Panc1 (cell line): ENCODE measurements around the gene RYR3. TPM values are rescaled to one million over a fixed set of nuclear protein-coding genes. Genes with fewer than 3 reads are reported as not detected.

Experiments
- ATAC-seq: fragments of 200-7000 bp; cut with Tn5 transposase; 2 replicates; pipeline ENCODE4 v1.9.1; 2020; ENCODE audit warnings: mild to moderate bottlenecking, moderate library complexity
- BruUV-seq: library from RNA; stranded (reverse); fragments of 400-500 nt; replicated peaks from 2 replicates; lab custom pipeline; 2021; lab: Mats Ljungman, UMichigan
- CTCF ChIA-PET: fragments of 300-600 bp; sonication (Branson Sonifier 250); formaldehyde crosslinking; loops from one replicate; lab custom pipeline; 2022; ENCODE audit warnings: antibody characterized with exemption; lab: Charles Lee
- POLR2A ChIA-PET: fragments of 300-600 bp; sonication (Branson Sonifier 250); formaldehyde crosslinking; loops from one replicate; lab custom pipeline; 2022; ENCODE audit warnings: antibody characterized with exemption; lab: Charles Lee
- DNase-seq: peaks from one replicate; pipeline ENCODE4 v3.0.0-alpha.2; 2010; ENCODE audit warnings: low read depth, low spot score
- H3K27ac ChIP-seq: 2 replicates; pipeline ENCODE4 v1.5.1; 2011; ENCODE audit warnings: mild to moderate bottlenecking, low read length, inconsistent platforms
- H3K27me3 ChIP-seq: fragments of 200-500 bp; sonication (Bioruptor generic); 2 replicates; pipeline ENCODE4 v1.6.0; 2014; ENCODE audit warnings: low read length, inconsistent platforms; ENCODE audit not compliant: control insufficient read depth, insufficient read depth
- H3K36me3 ChIP-seq: fragments of 200-500 bp; sonication (Bioruptor generic); 2 replicates; pipeline ENCODE4 v1.5.1; 2014; ENCODE audit warnings: inconsistent platforms, mild to moderate bottlenecking, low read length, moderate library complexity; ENCODE audit not compliant: control insufficient read depth, insufficient read depth
- H3K4me1 ChIP-seq: 2 replicates; pipeline ENCODE4 v1.5.1; 2011; ENCODE audit warnings: inconsistent platforms, mild to moderate bottlenecking, low read length, moderate library complexity; ENCODE audit not compliant: control insufficient read depth, insufficient read depth
- H3K4me3 ChIP-seq, 2 experiments: 2 replicates each; pipeline ENCODE4 v1.5.1; 2011 to 2012; ENCODE audit warnings: low read depth in 2 of 2, low read length in 2 of 2, mild to moderate bottlenecking in 2 of 2, inconsistent platforms in 1 of 2, moderate library complexity in 1 of 2
- H3K9me3 ChIP-seq: fragments of 200-500 bp; sonication (Bioruptor generic); 2 replicates; pipeline ENCODE4 v1.5.1; 2014; ENCODE audit warnings: low read depth, mild to moderate bottlenecking, inconsistent platforms, low read length, moderate library complexity; ENCODE audit not compliant: control insufficient read depth, insufficient read depth
- SIN3A ChIP-seq: IDR thresholded peaks from 2 replicates; pipeline ENCODE4 v1.6.1; 2012; ENCODE audit warnings: low read depth, mild to moderate bottlenecking, low read length, moderate library complexity, borderline replicate concordance; ENCODE audit not compliant: insufficient read depth
- in situ Hi-C: cut with HindIII; loops from 2 replicates; pipeline ENCODE4 v1.10.0; 2016; ENCODE audit warnings: low sequenced_read_pairs, low pct_unique_long_range_greater_than_20kb
- intact Hi-C: fragments of 100-400 bp; cut with micrococcal nuclease; formaldehyde crosslinking; loops from one replicate; pipeline ENCODE4 v1.10.0; 2022; ENCODE audit not compliant: unreplicated experiment
- total RNA-seq: library from RNA; stranded (reverse); gene quantifications from one replicate; pipeline ENCODE4 v1.2.1, GENCODE V29; 2021; ENCODE audit not compliant: unreplicated experiment
- TF ChIP-seq, protein P1 (sequence below): fragments of 450-650 bp; IDR thresholded peaks from 2 replicates; pipeline ENCODE4 v1.5.1; 2017; ENCODE audit warnings: mild to moderate bottlenecking
- TF ChIP-seq, protein P2 (sequence below), 2 experiments: IDR thresholded peaks; 2 replicates each; pipeline ENCODE4 v1.6.1; 2011 to 2012; ENCODE audit warnings: low read depth in 2 of 2, control low read depth in 1 of 2, low read length in 1 of 2, mild to moderate bottlenecking in 1 of 2, moderate library complexity in 1 of 2; ENCODE audit not compliant: insufficient read depth in 1 of 2

RYR3 gene
- total RNA-seq, 1 experiment from 2014 or later, result not detected

DNA sequence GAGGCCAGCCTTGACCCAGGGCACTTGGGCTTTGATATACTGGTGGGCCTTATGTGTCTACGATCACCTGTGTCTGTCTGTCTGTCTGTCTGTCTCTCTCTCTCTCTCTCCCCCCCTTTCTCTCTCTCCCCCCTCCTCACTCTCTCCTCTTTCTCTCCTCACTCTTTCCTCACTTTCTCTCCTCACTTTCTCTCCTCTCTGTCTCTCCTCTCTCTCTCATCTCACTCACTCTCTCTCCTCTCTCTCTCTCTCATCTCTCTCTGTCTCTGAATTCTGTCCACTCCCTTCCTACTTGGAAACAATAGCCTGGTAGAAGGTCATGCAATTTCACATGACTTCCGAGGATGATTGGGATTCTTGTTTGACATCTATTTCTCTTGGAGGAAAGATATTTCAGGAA, 388.4 kb downstream of the RYR3 start:
- no peak overlapping the region for H3K27ac ChIP-seq
- H3K4me1 ChIP-seq, result no peaks in the 10 kb centered on the region
- CTCF ChIA-PET, result no interaction called here
- intact Hi-C loops (no loop called here), in situ Hi-C loops (no loop called here)
- TF ChIP-seq, protein P1, sequence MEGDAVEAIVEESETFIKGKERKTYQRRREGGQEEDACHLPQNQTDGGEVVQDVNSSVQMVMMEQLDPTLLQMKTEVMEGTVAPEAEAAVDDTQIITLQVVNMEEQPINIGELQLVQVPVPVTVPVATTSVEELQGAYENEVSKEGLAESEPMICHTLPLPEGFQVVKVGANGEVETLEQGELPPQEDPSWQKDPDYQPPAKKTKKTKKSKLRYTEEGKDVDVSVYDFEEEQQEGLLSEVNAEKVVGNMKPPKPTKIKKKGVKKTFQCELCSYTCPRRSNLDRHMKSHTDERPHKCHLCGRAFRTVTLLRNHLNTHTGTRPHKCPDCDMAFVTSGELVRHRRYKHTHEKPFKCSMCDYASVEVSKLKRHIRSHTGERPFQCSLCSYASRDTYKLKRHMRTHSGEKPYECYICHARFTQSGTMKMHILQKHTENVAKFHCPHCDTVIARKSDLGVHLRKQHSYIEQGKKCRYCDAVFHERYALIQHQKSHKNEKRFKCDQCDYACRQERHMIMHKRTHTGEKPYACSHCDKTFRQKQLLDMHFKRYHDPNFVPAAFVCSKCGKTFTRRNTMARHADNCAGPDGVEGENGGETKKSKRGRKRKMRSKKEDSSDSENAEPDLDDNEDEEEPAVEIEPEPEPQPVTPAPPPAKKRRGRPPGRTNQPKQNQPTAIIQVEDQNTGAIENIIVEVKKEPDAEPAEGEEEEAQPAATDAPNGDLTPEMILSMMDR, result no peak
- H3K9me3 ChIP-seq, result no peaks in the 10 kb centered on the region
- ATAC-seq, result no peak
- H3K36me3 ChIP-seq, result no peaks in the 10 kb centered on the region
- H3K27me3 ChIP-seq, result peaks cover 5% of the 10 kb centered on the region; the same call in 1 of the 2 replicates
- BruUV-seq, result no TSS peak
- no peak overlapping the region for H3K4me3 ChIP-seq
- no peak for DNase-seq
- POLR2A ChIA-PET, result no interaction called here

DNA sequence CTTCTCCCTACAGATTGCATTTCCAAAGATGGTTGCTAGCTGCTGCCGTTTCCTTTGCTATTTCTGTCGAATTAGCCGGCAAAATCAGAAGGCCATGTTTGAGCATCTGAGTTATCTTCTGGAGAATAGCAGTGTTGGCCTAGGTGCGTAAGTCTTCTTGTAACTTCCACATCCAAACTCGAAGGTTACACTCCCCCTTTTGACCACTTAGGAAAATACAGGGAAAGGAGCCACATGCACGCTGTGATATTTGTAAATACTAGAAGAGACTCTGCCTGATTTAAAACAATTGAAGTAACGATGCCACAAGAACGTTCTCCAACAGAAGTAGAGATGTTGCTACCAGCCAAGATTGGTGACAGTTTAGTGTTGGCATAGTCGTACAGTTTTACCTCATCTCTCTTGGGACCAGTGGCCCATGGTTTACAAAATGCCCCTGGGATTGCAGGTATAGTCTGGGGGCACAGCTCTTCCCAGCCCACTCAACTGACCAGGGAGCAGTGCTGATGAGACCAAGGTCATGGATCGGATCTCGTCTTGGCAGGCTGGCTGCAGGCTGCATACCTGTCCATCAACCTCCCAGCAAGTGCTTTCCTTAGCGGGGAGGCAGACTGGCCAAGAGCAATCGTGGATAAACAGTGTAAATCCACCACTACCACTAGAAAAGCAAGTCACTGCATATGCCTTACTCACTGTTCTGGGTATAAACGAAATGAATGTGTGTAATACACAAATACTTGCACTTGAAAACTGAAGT, 389.1 kb downstream of the RYR3 start:
- DNase-seq (no peak), ATAC-seq (no peak)
- intact Hi-C loops, result loop anchor here (1.0 to 10.0 kb wide), 3 partner anchors 175 to 468 kb away; no protein-coding TSS in a partner anchor
- in situ Hi-C loops, result no loop called here
- Histone ChIP-seq H3K9me3 (no peaks in the 10 kb centered on the region), H3K4me3 (no peak overlapping the region), H3K36me3 (no peaks in the 10 kb centered on the region), H3K27me3 (peaks cover 5% of the 10 kb centered on the region; the same call in 1 of the 2 replicates), H3K4me1 (no peaks in the 10 kb centered on the region), H3K27ac (no peak overlapping the region)
- TF ChIP-seq, protein P2, sequence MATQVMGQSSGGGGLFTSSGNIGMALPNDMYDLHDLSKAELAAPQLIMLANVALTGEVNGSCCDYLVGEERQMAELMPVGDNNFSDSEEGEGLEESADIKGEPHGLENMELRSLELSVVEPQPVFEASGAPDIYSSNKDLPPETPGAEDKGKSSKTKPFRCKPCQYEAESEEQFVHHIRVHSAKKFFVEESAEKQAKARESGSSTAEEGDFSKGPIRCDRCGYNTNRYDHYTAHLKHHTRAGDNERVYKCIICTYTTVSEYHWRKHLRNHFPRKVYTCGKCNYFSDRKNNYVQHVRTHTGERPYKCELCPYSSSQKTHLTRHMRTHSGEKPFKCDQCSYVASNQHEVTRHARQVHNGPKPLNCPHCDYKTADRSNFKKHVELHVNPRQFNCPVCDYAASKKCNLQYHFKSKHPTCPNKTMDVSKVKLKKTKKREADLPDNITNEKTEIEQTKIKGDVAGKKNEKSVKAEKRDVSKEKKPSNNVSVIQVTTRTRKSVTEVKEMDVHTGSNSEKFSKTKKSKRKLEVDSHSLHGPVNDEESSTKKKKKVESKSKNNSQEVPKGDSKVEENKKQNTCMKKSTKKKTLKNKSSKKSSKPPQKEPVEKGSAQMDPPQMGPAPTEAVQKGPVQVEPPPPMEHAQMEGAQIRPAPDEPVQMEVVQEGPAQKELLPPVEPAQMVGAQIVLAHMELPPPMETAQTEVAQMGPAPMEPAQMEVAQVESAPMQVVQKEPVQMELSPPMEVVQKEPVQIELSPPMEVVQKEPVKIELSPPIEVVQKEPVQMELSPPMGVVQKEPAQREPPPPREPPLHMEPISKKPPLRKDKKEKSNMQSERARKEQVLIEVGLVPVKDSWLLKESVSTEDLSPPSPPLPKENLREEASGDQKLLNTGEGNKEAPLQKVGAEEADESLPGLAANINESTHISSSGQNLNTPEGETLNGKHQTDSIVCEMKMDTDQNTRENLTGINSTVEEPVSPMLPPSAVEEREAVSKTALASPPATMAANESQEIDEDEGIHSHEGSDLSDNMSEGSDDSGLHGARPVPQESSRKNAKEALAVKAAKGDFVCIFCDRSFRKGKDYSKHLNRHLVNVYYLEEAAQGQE (IDR thresholded peaks at IDR 0.05; ENCODE audit: insufficient read depth in 1 of 2, low read depth in 2 of 2, low read length in 1 of 2), result no peak
- TF ChIP-seq, protein P1, result peak; percentile 35
- TF ChIP-seq SIN3A, result no peak
- BruUV-seq, result no TSS peak
- POLR2A ChIA-PET, result interaction anchor here (0.8 kb wide), 1 partner anchor 408 kb away, joined by 3 read pairs; no protein-coding TSS in a partner anchor
- CTCF ChIA-PET, result interaction anchor here (0.6 to 1.7 kb wide), 7 partner anchors 9 to 465 kb away, joined by 3 to 44 read pairs (median 3); no protein-coding TSS in a partner anchor
